Measurements from ENCODE around the gene CYB561D2. TPM values are rescaled to one million over a fixed set of nuclear protein-coding genes. Genes with fewer than 3 reads are reported as not detected.

CYB561D2 gene
- total and polyA plus RNA-seq, 4 experiments from 2014 or later, result 39.6 to 68.3 (median 53.1) TPM

Other genes with a start within 250 kb of the CYB561D2 start
- not detected for gene SEMA3F, start 195.5 kb upstream of the CYB561D2 start, total RNA-seq
- not detected for gene SEMA3F, start 195.5 kb upstream of the CYB561D2 start, polyA plus RNA-seq
- not detected for gene GNAT1, start 159.3 kb upstream of the CYB561D2 start, total RNA-seq
- gene GNAT1, start 159.3 kb upstream of the CYB561D2 start, polyA plus RNA-seq, result not detected
- gene SLC38A3, start 145.6 kb upstream of the CYB561D2 start, total RNA-seq, result not detected
- not detected for gene SLC38A3, start 145.6 kb upstream of the CYB561D2 start, polyA plus RNA-seq
- 100 to 1,000 TPM; 292 to 300 TPM for gene GNAI2, start 114.7 kb upstream of the CYB561D2 start, total RNA-seq
- gene GNAI2, start 114.7 kb upstream of the CYB561D2 start, polyA plus RNA-seq, result 100 to 1,000 TPM; 532 to 615 TPM
- gene SEMA3B, start 81.7 kb upstream of the CYB561D2 start, total RNA-seq, result under 1 TPM; 0.50 to 0.87 TPM
- gene SEMA3B, start 81.7 kb upstream of the CYB561D2 start, polyA plus RNA-seq, result not detected
- not detected for gene LSMEM2, start 71.8 kb upstream of the CYB561D2 start, total RNA-seq
- gene LSMEM2, start 71.8 kb upstream of the CYB561D2 start, polyA plus RNA-seq, result under 1 TPM in 1 of 2 donors, not detected in 1; 0.20 TPM
- gene IFRD2, start 58.4 kb upstream of the CYB561D2 start, total RNA-seq, result 10 to 100 TPM; 58.6 to 65.3 TPM
- gene IFRD2, start 58.4 kb upstream of the CYB561D2 start, polyA plus RNA-seq, result 10 to 100 TPM; 62.0 to 84.7 TPM
- gene HYAL3, start 51.5 kb upstream of the CYB561D2 start, total RNA-seq, result 1 to 10 TPM; 5.1 to 5.4 TPM
- gene HYAL3, start 51.5 kb upstream of the CYB561D2 start, polyA plus RNA-seq, result 1 to 10 TPM; 4.4 to 7.1 TPM
- gene NAA80, start 51.5 kb upstream of the CYB561D2 start, total RNA-seq, result 10 to 100 TPM; 33.1 to 33.7 TPM
- 10 to 100 TPM; 16.7 to 30.3 TPM for gene NAA80, start 51.5 kb upstream of the CYB561D2 start, polyA plus RNA-seq
- gene HYAL1, start 47.3 kb upstream of the CYB561D2 start, total RNA-seq, result under 1 TPM; 0.38 to 0.50 TPM
- gene HYAL1, start 47.3 kb upstream of the CYB561D2 start, polyA plus RNA-seq, result under 1 TPM; 0.09 to 0.20 TPM
- 1 to 10 TPM; 3.7 to 4.0 TPM for gene HYAL2, start 28.1 kb upstream of the CYB561D2 start, total RNA-seq
- gene HYAL2, start 28.1 kb upstream of the CYB561D2 start, polyA plus RNA-seq, result 10 to 100 TPM; 10.3 to 12.3 TPM
- gene TUSC2, start 22.6 kb upstream of the CYB561D2 start, total RNA-seq, result 10 to 100 TPM; 25.3 to 30.0 TPM
- gene TUSC2, start 22.6 kb upstream of the CYB561D2 start, polyA plus RNA-seq, result 10 to 100 TPM; 45.1 to 45.9 TPM
- gene RASSF1, start 10.0 kb upstream of the CYB561D2 start, total RNA-seq, result 10 to 100 TPM; 81.9 to 86.9 TPM
- gene RASSF1, start 10.0 kb upstream of the CYB561D2 start, polyA plus RNA-seq, result 10 to 100 TPM; 37.5 to 62.3 TPM
- gene ZMYND10, start 5.1 kb upstream of the CYB561D2 start, total RNA-seq, result 1 to 10 TPM; 3.7 to 4.2 TPM
- not detected for gene ZMYND10, start 5.1 kb upstream of the CYB561D2 start, polyA plus RNA-seq
- 10 to 100 TPM; 50.0 to 53.0 TPM for gene NPRL2, start 87 bp upstream of the CYB561D2 start, total RNA-seq
- 10 to 100 TPM; 39.6 to 41.9 TPM for gene NPRL2, start 87 bp upstream of the CYB561D2 start, polyA plus RNA-seq
- 10 to 100 TPM; 31.1 to 34.6 TPM for gene TMEM115, start 8.7 kb downstream of the CYB561D2 start, total RNA-seq
- 10 to 100 TPM; 28.6 to 38.4 TPM for gene TMEM115, start 8.7 kb downstream of the CYB561D2 start, polyA plus RNA-seq
- gene CACNA2D2, start 152.8 kb downstream of the CYB561D2 start, total RNA-seq, result 1 to 10 TPM; 1.7 to 1.9 TPM
- under 1 TPM in 1 of 2 donors, not detected in 1; 0.24 TPM for gene CACNA2D2, start 152.8 kb downstream of the CYB561D2 start, polyA plus RNA-seq
- gene C3orf18, start 216.9 kb downstream of the CYB561D2 start, total RNA-seq, result 10 to 100 TPM; 14.3 to 16.2 TPM
- 10 to 100 TPM; 14.2 to 22.3 TPM for gene C3orf18, start 216.9 kb downstream of the CYB561D2 start, polyA plus RNA-seq
- 10 to 100 TPM; 55.3 to 56.7 TPM for gene HEMK1, start 218.7 kb downstream of the CYB561D2 start, total RNA-seq
- gene HEMK1, start 218.7 kb downstream of the CYB561D2 start, polyA plus RNA-seq, result 10 to 100 TPM; 21.2 to 36.7 TPM

Data from CD4-positive, alpha-beta memory T cell (primary cell).